HTR-8/SVneo (cell line): ENCODE results near the gene PHTF2.
A peak's percentile ranks its signal among the peaks of the same experiment; 100 is the strongest.
"Not testable (repeated sequence)": the region's sequence is repeated elsewhere in the genome, so short reads cannot be mapped to it uniquely, and the experiment has no call there.

Experiments used
- DNase-seq: peaks from one replicate; pipeline ENCODE4 v3.0.0; 2011; ENCODE audit warnings: low spot score, mixed read lengths; ENCODE audit not compliant: insufficient read length
- FAIRE-seq: peaks from 2 replicates; lab custom pipeline; 2011; peaks lifted over from hg19 to GRCh38; lab: Jason Lieb, UNC

Gene PHTF2

DNA sequence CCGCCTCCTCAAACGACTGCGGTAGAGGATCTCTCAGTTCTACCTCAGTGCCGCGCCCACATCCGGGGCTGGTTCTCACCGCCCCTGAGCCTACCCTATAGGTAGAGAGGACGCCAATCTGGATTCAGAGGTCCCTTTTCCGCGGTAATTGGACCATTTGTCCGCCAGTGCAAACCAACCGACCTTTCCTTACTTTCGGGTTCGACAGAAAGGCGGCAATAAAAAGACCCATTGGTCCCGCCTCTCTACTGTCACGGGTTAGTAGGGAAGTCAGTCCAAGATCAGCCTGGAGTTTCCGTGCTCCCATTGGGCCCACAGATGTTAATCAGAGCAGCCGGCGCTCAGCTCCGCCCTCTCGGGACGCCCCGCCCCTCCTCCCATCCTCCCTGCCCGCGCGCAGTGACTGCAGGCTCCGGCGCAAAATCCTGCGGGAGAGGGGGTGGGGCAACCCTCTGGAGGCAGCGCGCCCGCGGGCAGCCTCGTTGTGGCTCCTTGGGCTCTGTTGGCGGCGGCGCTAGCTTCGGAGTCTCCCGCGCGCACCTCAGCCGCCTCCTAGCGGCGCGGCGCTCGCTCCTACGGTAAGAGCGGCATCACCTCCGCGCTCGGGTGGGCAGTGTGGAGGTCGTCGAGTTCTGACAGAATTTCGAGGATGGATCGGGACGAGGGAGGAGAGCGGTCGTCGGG is at the start of gene PHTF2, which contains the start of gene TMEM60:
TSS of gene PHTF2 (plus strand) at position 380 of the 684 bp plus-strand sequence.
TSS of gene TMEM60 (minus strand) at position 41 of the 684 bp plus-strand sequence. CDS start 4,061 bp downstream, outside the sequence.
- DNase-seq (peak; percentile 89), FAIRE-seq (no peak)

DNA sequence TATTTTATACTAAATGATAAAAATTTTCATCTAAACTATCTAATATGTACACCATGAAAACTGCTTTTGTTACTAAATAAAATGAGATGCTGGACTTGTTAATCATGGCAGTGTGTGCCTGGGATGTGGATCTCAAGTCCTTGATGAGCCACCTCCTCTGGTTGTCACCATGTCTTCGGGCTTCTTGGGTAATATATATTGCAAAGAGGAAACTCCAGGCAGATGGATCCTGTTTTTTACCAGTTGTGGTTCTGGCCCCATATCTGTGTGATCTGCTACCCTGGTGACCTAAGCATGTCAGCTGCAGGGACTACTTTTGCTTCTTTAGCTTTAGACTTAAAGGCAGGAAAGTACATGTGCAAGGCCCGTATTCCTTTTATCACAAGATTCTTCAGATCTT is 46.6 kb upstream of the PHTF2 start:
- FAIRE-seq (no peak), DNase-seq (no peak)

DNA sequence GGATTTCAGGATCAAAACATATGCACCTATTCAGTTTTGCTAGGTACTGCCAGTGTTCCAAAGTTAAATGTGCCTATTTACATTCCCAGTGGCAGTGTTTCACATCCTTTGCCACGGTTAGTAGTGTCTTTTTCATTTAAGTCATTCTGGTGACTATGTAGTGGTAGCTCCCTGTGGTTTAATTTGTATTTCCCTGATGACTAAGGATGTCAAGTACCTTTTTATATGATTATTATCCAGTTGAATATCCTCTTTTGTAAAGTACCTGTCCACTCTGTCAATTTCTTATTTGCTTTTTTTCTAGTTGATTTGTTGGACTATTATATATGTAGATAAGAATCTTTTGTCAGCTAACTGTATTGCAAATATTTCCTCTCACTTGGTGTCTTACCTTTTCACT is 45.4 kb upstream of the PHTF2 start:
- DNase-seq (no peak), FAIRE-seq (no peak)

DNA sequence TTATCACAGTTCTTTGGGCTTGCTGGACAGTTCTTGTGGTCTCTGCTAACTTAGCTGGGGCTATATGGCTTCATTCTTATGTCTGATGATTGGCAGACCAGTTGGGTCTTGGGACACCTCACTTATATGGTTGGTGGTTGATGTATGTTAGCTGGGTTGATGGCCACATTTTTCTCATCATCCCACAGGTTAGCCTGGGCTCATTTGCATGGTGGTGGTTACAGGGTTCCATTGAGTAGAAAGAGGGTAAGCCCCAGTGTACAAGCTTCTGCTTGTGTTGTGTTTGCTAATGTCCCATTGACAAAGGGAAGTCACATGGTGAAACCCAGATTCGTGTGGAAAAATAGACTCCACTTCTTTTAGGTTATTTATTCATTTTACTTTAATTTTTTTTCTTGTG is 41.0 kb upstream of the PHTF2 start:
- DNase-seq (no peak), FAIRE-seq (no peak)

DNA sequence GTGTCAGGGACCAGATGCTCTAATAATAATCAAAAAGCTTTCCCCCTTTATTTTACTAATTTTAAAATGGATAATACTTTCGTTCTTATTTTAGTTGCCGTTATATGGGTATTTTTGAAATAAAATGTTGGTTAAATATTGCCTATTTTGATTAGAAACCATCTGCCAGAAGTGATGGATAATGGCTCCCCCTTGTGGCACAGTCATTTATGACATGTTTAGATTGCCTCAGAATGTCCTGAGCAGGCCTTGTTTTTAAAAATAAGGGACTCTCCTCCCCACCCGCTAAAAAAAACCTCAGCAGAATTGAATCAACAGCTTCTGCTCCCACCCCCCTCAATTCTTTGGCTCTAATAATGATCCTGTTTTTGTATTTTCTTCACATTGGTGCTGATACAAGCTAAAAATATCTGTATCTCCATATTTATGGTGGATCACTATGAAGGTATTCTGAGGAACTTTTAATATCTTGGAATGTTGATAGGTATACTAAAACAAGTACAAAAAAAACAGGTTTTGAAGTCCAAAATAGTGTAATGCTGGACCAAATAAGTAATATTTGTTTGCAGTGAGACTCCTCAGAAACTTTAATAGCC is 39.2 kb upstream of the PHTF2 start:
- no peak for FAIRE-seq
- peak; percentile 18 for DNase-seq

DNA sequence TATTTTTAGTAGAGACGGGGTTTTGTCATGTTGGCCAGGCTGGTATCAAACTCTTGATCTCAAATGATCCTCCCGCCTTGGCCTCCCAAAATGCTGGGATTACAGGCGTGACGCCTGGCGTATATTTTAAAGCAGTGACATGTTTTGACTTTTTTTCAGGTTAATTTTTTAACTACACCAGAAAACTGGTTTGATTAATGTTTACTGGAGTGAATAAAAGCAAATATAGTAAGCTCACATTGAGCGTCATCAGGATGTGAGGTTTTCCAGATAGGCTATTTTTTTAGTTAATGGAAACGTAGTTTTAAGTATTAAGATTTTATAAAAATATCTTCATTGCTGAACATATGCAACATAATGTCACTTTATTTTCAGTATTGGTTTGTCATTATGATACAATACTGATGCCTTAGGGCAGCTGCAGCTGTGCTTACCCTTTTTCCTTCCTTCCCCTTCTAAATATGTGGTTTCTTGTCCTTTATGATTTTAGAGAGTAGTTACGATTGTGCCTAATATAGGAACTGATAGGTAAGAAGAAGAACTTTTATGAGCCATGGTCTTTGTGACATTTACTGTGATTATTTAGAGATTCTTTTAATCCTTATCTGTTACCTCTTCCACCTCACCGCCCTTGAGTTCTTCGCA is 37.6 kb upstream of the PHTF2 start:
- DNase-seq (no peak), FAIRE-seq (no peak)

DNA sequence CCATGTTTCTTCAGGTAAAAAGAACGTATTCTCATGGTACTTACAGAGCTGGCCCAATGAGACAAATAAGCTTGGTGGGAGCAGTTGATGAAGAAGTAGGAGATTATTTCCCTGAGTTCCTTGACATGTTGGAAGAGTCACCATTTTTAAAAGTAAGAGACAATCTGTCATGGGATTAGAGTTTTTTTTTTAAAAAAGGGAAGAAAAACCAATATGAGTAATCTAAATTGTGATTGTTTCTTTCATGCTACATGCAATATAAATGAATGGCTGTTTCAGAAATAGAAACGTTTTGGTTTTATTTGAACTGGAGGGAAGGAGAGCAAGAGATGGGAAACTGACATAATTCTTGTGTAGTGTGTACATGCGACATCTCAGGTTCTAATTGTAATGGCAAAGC is 33.1 kb upstream of the PHTF2 start:
- FAIRE-seq: no peak
- DNase-seq: no peak

DNA sequence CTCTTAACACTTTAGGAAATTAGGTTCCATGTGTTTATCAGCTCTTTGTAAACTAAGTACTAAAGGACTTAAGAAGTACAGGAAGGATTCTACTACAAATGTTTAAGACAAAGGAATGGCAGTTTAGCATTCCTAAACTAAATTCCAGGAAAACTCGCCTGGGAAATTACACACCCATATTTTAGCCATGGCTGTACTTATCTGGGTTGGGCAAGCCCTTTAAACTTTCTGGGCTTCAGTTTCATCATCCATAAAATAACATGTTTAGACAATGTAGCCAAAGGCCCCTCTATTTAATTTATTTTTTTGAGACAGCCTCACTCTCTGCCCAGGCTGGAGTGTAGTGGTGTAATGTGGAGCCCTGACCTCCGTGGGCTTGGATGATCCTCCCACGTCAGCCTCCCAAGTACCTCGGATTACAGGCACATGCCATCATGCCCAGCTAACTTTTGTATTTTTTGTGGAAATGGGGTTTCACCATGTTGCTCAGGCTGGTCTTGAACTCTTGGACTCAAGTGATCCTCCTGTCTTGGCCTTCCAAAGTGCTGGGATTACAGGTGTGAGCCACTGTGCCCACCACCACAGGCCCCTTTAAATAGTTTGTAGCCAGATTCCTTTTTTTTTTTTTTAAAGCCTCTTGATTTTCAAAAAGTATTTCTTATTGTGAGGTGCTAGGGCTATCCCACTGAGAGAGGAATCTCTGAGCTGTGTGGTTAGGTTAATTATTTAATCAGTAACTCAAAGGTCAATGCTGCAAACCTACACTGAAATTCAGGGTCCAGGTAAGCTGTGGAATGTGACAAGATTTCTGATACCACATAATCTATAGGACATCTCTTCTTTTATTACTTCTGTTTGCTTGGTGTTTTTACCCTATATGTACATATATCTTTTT is 32.4 kb upstream of the PHTF2 start:
- no peak for FAIRE-seq
- DNase-seq: no peak

DNA sequence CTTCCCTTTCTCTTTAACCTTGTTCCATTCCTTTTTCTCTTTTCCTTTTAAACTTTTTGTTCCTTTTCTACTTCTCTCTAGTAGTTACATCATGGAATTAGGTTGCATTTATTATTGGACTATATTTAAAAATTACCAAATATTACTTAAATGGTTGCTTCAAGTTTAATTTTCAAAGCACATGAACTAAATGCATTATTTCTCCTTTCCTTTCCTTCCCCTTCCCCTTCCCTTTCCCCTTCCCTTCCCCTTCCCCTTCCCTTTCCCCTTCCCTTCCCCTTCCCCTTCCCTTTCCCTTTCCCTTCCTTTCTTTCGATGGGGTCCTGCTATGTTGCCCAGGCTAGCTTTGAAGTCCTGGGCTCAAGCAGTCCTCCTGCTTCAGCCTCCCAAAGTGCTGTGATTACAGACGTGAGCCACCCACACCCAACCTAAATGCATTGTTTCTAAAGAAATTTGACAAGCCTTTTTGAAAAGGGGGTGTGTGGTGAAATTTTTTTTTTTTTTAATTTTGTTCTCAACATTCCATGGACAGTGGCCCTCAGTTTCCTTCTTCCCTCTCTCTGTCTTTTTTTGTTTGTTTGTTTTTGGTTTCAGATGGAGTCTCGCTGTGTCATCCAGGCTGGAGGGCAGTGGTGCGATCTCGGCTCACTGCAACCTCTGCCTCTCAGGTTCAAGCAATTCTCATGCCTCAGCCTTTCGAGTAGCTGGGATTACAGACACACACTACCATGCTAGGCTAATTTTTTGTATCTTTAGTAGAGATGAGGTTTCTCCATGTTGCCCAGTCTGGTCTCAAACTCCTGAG is 31.6 kb upstream of the PHTF2 start:
- DNase-seq: no peak
- no peak for FAIRE-seq

DNA sequence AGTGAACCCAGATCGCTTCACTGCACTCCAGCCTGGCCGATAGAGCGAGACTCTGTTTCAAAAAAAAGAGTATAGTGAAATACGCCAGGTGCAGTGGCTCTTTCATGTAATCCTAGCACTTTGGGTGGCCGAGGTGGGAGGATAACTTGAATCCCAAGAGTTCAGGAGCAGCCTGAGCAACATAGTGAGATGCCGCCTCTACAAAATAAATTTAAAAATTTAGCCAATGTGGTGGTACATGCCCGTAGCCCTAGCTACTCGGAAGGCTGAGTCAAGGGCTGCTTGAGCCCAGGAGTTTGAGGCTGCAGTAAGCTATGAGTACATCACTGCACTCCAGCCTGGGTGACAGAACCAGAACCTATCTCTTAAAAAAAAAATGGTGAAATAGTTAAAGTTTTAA is 28.3 kb upstream of the PHTF2 start:
- DNase-seq: no peak
- FAIRE-seq: no peak

DNA sequence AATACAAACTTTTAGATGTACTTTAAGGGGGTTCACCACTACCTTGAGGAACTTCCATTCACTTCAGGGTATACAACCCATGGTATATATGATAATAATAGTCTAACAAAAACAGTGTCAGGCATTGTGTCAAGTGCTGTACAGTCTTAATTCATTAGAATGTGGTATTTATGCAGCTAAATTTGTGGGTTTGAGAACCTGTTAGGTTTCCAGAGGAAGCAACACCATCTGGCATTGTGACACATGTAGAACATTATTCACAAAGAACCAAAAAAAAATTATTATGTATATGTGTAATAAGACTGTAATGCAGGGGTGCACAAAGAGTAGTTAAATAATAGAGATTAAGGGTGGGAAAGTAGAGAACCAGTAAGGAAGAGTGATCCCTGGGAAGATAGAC is 26.7 kb upstream of the PHTF2 start:
- no peak for FAIRE-seq
- no peak for DNase-seq

DNA sequence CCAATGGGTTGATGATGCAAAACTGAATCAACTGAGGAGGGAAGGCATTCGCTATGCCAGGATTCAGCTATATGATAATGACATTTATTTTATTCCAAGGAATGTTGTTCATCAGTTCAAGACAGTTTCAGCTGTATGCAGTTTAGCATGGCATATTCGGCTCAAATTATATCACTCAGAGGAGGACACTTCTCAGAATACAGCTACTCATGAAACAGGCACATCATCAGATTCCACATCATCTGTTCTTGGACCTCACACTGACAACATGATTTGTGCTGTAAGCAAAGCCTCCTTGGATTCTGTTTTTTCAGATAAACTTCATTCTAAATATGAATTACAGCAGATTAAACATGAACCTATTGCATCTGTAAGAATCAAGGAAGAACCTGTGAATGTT is 20.0 kb upstream of the PHTF2 start:
- FAIRE-seq: no peak

DNA sequence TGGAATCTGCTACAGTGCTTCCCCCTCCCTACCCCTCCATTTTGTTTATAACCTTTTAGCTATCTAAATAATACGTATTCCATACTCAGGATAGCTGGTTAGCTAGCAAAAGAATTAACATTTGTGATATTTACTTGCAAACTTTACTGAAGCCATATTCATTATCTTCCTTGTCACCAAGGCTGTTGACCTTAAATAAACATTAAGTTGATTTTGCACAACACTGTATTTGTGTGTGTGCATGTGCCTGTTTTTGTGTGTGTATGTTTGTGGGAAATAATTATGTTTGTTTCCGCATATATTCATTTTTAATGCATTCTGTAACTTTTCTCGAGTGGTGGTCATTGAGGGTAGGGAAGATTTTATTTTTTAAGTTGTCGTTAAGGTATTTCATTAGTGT is 16.2 kb upstream of the PHTF2 start:
- FAIRE-seq (no peak), DNase-seq (no peak)

More for the DNA sequence above, 20.0 kb upstream of the PHTF2 start:
- no peak for DNase-seq

DNA sequence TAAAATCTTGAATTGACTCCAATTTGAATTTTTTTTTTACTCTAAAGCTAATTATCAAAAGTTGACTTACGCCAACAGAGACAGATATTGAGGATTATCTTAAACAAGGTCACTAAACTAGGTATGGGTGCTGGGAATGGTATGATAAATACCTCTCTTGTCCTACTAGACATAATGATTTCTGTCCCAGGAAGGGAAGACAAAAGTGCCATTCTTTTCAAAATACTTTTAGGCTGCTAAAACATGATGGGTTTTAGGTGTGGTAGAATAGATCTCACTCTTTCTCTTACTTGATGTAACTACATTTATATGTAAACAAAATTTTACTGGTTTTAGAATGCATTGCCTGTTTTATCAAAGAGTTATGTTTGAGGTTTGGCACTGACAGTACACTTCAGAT is 15.5 kb upstream of the PHTF2 start:
- no peak for FAIRE-seq
- no peak for DNase-seq

DNA sequence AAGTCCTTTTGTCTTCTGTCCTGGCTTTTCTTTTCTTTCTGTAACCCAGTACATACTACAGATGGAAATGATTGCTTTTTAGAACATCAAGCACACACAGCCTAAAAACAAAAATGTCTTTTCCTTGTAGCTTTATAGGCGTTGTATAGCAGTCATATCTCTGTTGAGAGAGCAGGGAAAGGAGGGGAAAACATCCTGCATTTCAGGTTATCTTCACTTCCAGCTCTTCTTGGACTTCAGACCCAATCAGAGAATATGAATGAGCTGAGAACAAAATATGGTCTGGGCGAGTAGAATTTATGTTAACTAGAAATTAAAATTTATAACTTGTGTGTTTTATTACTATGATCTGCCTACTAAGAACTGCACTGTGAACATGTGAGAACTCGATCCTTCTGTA is 15.0 kb upstream of the PHTF2 start:
- FAIRE-seq (no peak), DNase-seq (no peak)

DNA sequence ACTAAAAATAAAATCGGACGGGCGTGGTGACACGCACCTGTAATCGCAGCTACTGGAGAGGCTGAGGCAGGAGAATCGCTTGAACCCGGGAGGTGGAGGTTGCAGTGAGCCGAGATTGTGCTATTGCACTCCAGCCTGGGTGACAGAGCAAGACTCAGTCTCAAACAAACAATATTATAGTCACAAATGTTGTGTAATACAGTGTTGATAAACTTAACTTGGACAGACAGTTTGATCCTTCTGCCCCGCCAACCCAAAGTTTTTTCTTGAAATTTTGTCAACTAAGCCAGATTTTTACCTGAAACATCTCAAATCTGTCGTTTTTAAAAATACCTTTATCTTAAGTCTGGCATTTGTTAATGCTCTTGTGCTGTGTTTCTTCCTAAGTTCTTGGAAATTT is 14.1 kb upstream of the PHTF2 start:
- not testable (repeated sequence) for DNase-seq, FAIRE-seq

DNA sequence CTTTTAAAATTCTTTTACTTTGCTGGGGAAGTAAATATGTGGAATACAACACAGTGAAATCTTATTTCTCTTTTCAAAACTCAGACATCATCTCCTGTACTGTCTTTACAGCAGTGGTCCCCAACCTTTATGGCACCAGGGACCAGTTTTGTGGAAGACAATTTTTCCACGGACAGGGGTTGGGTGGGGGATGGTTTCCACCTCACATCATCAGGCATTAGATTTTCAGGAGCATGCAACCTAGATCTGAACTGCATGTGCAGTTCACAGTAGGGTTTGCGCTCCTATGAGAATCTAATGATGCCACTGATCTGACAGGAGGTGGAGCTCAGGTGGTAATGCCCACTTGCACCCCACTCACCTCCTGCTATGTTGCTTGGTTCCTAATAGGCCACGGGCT is 12.6 kb upstream of the PHTF2 start:
- FAIRE-seq: no peak
- DNase-seq: no peak

DNA sequence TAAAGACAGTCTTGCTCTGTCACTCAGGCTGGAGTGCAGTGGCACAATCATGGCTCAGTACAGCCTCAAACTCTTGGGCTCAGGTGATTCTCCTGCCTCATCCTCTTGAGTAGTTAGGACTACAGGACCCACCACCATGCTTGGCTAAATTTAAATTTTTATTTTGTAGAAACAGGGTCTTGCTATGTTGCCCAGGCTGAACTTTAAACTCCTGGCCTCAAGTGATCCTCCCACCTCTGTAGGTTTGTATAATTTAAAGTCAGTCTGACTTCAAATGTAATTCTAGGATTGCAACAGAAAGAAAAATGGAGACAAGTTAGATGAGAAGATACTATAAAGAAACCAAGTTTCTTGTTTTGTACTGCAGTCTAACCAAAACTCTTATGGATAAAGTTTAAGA is 11.8 kb upstream of the PHTF2 start:
- FAIRE-seq: no peak
- no peak for DNase-seq

DNA sequence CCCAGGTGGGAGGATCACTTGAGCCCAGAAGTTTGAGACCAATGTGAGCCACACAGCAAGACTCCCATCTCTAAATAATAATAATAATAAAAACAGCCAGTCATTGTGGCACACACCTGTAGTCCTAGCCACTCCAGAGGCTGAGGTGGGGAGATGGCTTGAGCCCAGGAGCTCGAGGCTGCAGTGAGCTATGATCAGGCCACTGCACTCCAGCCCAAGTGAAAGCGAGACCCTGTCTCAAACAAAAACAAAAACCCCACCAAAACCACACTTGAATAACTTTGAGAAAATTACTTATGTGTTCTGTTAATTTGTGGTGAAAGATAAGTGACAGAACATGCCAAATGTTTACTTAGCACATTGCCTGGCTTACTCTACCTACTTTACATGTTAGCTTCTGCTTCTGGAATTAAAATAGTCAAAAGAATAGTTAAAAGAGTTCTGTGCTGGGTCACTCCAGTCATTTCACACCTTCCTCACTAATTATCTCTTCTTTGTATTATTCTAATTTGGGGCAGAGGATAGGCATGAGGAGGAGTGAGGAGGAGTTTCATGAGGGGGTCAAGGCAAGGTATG is 10.2 kb upstream of the PHTF2 start:
- DNase-seq (no peak), FAIRE-seq (no peak)
